Neural cell (in vitro differentiated cells): ENCODE results near the gene TLR2.

Source experiments
- CTCF ChIP-seq: fragments of 450-650 bp; IDR thresholded peaks from 2 replicates; pipeline ENCODE4 v1.5.1; 2014; ENCODE audit warnings: antibody characterized with exemption, mild to moderate bottlenecking, moderate library complexity; ENCODE audit not compliant: poor library complexity, severe bottlenecking
- EP300 ChIP-seq: fragments of 450-650 bp; conservative IDR thresholded peaks from 2 replicates; pipeline ENCODE4 v1.6.1; 2014; ENCODE audit warnings: antibody characterized with exemption, mild to moderate bottlenecking, moderate library complexity; ENCODE audit not compliant: poor library complexity, severe bottlenecking

- TF ChIP-seq CTCF (no peak), EP300 (no peak)
These were observed 47.2 kb downstream of the TLR2 start for GRCh38 chr4:153731239-153731638.
